ENCODE measurements around the gene MMP25.

Gene MMP25

DNA sequence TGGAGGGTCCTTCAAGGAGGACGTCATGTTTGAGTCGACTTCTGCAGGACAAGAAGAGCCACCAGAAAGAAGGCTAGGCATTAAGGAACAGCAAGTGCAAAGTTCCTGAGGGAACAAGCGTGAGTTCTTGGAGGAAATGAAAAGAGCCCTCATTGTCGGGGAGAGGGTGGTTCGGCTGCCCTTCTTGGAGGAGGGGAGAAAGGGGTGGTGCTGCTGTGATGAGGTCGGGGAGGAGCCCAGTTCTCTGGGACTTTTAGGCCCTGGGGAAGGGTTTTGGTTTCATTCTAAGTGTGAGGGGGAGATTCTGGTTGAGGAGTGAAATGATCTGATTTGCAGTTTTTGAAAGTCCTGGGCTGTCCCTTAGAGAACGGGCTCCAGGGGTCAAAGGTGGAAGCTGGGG, 13.7 kb upstream of the MMP25 start:
- Histone ChIP-seq H3K27me3 (ENCODE audit: low read length) (no peaks in the 10 kb centered on the region), H3K79me2 (ENCODE audit: insufficient read depth, low read length) (no peaks in the 10 kb centered on the region), H3K9me3 (ENCODE audit: insufficient read depth, low read length) (no peaks in the 10 kb centered on the region), H3K4me2 (ENCODE audit: low read depth, low read length, poor library complexity, severe bottlenecking) (no peak overlapping the region), H2AFZ (ENCODE audit: low read depth, low read length, severe bottlenecking) (no peak overlapping the region), H3K9me2 (replicated peaks; ENCODE audit: insufficient read depth, low read length) (no peaks in the 10 kb centered on the region), H4K20me1 (ENCODE audit: low read depth, low read length) (no peaks in the 10 kb centered on the region), H3K36me3 (ENCODE audit: low read length) (no peaks in the 10 kb centered on the region), H3F3A (ENCODE audit: insufficient read depth) (no peaks in the 10 kb centered on the region), H3K9ac (ENCODE audit: low read length) (no peak overlapping the region), H3K27ac (ENCODE audit: low read depth, low read length) (no peak overlapping the region), H3K4me3 (ENCODE audit: insufficient read depth, low read length, poor library complexity, severe bottlenecking) (no peak overlapping the region)
- TF ChIP-seq, protein P1, sequence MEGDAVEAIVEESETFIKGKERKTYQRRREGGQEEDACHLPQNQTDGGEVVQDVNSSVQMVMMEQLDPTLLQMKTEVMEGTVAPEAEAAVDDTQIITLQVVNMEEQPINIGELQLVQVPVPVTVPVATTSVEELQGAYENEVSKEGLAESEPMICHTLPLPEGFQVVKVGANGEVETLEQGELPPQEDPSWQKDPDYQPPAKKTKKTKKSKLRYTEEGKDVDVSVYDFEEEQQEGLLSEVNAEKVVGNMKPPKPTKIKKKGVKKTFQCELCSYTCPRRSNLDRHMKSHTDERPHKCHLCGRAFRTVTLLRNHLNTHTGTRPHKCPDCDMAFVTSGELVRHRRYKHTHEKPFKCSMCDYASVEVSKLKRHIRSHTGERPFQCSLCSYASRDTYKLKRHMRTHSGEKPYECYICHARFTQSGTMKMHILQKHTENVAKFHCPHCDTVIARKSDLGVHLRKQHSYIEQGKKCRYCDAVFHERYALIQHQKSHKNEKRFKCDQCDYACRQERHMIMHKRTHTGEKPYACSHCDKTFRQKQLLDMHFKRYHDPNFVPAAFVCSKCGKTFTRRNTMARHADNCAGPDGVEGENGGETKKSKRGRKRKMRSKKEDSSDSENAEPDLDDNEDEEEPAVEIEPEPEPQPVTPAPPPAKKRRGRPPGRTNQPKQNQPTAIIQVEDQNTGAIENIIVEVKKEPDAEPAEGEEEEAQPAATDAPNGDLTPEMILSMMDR (IDR thresholded peaks at IDR 0.05; ENCODE audit: insufficient read depth, low read length, poor library complexity, severe bottlenecking), result no peak
- TF ChIP-seq EZH2phosphoT487 (conservative IDR thresholded peaks at IDR 0.05; ENCODE audit: low read length), result no peak

DNA sequence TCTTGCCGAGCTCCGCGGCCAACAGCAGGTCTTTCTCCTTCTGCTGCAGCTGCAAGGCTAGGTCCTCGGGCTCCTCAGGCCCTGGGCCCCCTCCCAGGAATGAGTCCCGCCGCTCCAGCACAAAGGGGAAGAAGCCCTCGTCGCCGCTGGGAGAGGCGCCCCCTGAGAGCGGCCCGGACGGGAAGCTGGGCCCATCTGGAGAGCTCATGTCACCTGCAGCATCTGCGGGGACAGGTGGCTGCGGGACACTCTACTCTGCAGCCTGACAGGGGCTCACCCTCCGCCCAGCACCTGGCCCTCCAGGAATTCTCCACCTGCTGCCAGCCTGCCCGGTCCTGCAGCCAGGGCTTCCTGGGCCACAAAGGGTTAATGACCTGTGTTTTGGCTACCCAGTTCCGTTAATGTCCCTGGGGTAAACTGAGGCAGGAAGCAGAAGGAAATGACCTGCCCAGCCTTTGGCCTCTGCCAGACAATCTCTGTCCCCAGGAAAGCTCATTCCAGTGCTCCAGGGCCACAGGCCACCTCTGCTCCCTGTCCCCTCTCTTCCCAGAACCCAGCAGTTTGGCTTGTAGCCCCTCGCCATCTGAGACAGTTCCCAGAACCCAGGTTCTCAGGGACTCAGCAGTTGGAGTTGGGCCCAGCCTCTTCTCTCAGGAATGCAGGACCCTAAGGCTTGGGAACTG, 10.9 kb upstream of the MMP25 start:
- Histone ChIP-seq H3K79me2 (ENCODE audit: insufficient read depth, low read length) (no peaks in the 10 kb centered on the region), H3K4me2 (ENCODE audit: low read depth, low read length, poor library complexity, severe bottlenecking) (no peak overlapping the region), H3F3A (ENCODE audit: insufficient read depth) (no peaks in the 10 kb centered on the region), H3K36me3 (ENCODE audit: low read length) (no peaks in the 10 kb centered on the region), H4K20me1 (ENCODE audit: low read depth, low read length) (no peaks in the 10 kb centered on the region), H3K27ac (ENCODE audit: low read depth, low read length) (no peak overlapping the region), H2AFZ (ENCODE audit: low read depth, low read length, severe bottlenecking) (no peak overlapping the region), H3K27me3 (ENCODE audit: low read length) (no peaks in the 10 kb centered on the region), H3K4me3 (ENCODE audit: insufficient read depth, low read length, poor library complexity, severe bottlenecking) (no peak overlapping the region), H3K9ac (ENCODE audit: low read length) (no peak overlapping the region), H3K9me3 (ENCODE audit: insufficient read depth, low read length) (no peaks in the 10 kb centered on the region), H3K9me2 (replicated peaks; ENCODE audit: insufficient read depth, low read length) (no peaks in the 10 kb centered on the region)
- TF ChIP-seq EZH2phosphoT487 (conservative IDR thresholded peaks at IDR 0.05; ENCODE audit: low read length), result no peak
- TF ChIP-seq, protein P1 (IDR thresholded peaks at IDR 0.05; ENCODE audit: insufficient read depth, low read length, poor library complexity, severe bottlenecking), result no peak

DNA sequence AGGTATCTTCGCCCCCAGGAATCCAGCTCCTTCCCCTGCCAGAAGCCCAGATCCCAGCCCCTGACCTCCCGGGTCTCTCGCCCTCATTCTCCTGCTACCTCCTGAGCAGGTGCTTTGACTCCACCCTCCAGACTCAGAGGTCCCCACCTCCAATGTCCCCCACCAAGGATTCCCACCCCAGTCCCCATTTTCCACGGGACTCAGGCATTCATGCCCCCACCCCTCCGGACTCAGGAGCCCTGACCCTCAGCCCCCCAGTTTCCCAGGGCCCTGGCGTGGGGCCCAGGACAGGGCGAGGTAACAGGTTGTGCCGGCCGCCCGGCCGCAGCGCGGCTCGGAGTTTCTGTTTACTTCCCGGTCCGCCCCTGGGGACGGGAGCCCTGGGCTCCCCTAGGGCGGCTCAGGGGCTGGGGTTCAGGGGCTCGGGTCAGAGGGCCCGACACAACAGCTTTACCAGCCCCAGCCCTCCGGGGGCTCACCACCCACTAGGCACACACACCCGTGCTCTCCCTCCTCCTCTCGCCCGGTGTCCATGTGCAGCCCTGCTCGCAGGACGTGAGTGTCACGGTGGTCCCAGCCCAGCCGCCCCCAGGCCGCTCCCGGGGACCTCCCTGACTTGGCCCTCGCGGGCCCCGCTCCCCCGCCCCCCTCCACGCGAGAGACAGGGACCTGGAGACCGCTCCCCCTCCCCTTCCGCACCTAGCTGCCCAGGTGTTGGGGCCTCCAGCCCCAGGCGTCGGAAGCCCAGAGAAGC, 10.2 kb upstream of the MMP25 start:
- H3K9ac ChIP-seq (ENCODE audit: low read length), result no peak overlapping the region
- H4K20me1 ChIP-seq (ENCODE audit: low read depth, low read length), result no peaks in the 10 kb centered on the region
- H3K9me3 ChIP-seq (ENCODE audit: insufficient read depth, low read length), result no peaks in the 10 kb centered on the region
- H3F3A ChIP-seq (ENCODE audit: insufficient read depth), result no peaks in the 10 kb centered on the region
- no peak overlapping the region for H2AFZ ChIP-seq (ENCODE audit: low read depth, low read length, severe bottlenecking)
- TF ChIP-seq, protein P1 (IDR thresholded peaks at IDR 0.05; ENCODE audit: insufficient read depth, low read length, poor library complexity, severe bottlenecking), result no peak
- TF ChIP-seq EZH2phosphoT487 (conservative IDR thresholded peaks at IDR 0.05; ENCODE audit: low read length), result no peak
- H3K79me2 ChIP-seq (ENCODE audit: insufficient read depth, low read length), result no peaks in the 10 kb centered on the region
- H3K4me2 ChIP-seq (ENCODE audit: low read depth, low read length, poor library complexity, severe bottlenecking), result no peak overlapping the region
- H3K4me3 ChIP-seq (ENCODE audit: insufficient read depth, low read length, poor library complexity, severe bottlenecking), result no peak overlapping the region
- no peaks in the 10 kb centered on the region for H3K36me3 ChIP-seq (ENCODE audit: low read length)
- H3K9me2 ChIP-seq (replicated peaks; ENCODE audit: insufficient read depth, low read length), result no peaks in the 10 kb centered on the region
- H3K27ac ChIP-seq (ENCODE audit: low read depth, low read length), result no peak overlapping the region
- H3K27me3 ChIP-seq (ENCODE audit: low read length), result no peaks in the 10 kb centered on the region
